ENCODE data around the gene ACHE. TPM values are rescaled to one million over a fixed set of nuclear protein-coding genes. Genes with fewer than 3 reads are reported as not detected.

Gene ACHE
- total and polyA plus RNA-seq, 11 donors: 0.44 to 2.1 (median 0.75) TPM

- WGBS, 4 donors: 55 to 62% (median 58%) methylated on average over 8 of the region's 8 CpGs
- Histone ChIP-seq H3K9me3 (no peaks in the 10 kb centered on the region), H3K27ac (peak overlapping the region; percentile 89 to 99 (median 95)), H3K27me3 (no peaks in the 10 kb centered on the region), H3K4me1 (peaks cover 3 to 49% (median 35%) of the 10 kb centered on the region in 12 donors), H3K4me3 (peak overlapping the region; percentile 60 to 100 (median 86)), H3K36me3 (peaks cover 0 to 71% (median 65%) of the 10 kb centered on the region in 9 donors)
- TF ChIP-seq CTCF (IDR thresholded peaks at IDR 0.05): no peak
- no peak for TF ChIP-seq POLR2A (IDR thresholded peaks at IDR 0.05)
- no peak for DNase-seq
- ATAC-seq: peak in 3 of 4 donors; percentile 0 to 3 (median 1)
- intact Hi-C loops (cut with DNase I): no loop called here
These were observed 21.4 kb downstream of the ACHE start for GRCh38 chr7:100874300-100874576.

GRCh38 chr7:100873599-100874299 lies 21.9 kb downstream of the ACHE start:
- intact Hi-C loops (cut with DNase I): no loop called here
- peaks cover 0 to 71% (median 60%) of the 10 kb centered on the region in 9 donors for H3K36me3 ChIP-seq

GRCh38 chr7:100867776-100868485 lies 27.8 kb downstream of the ACHE start:
- ATAC-seq (peak in 3 of 4 donors; percentile 2 to 13 (median 9)), DNase-seq (no peak)
- Histone ChIP-seq H3K4me1 (peaks cover 8 to 50% (median 23%) of the 10 kb centered on the region in 12 donors), H3K9me3 (no peaks in the 10 kb centered on the region), H3K4me3 (peak overlapping the region; percentile 62 to 100 (median 86)), H3K36me3 (peaks cover 0 to 52% (median 30%) of the 10 kb centered on the region in 9 donors), H3K27ac (peak overlapping the region; percentile 89 to 100 (median 96)), H3K27me3 (no peaks in the 10 kb centered on the region)
- intact Hi-C loops (cut with DNase I): no loop called here
- WGBS, 4 donors: 21 to 23% (median 22%) methylated on average over 13 to 27 of the region's 27 CpGs
- TF ChIP-seq CTCF (IDR thresholded peaks at IDR 0.05): no peak
- no peak for TF ChIP-seq POLR2A (IDR thresholded peaks at IDR 0.05)

More at GRCh38 chr7:100873599-100874299, 21.9 kb downstream of the ACHE start:
- Histone ChIP-seq H3K4me3 (peak overlapping the region; percentile 60 to 100 (median 86)), H3K4me1 (peaks cover 4 to 49% (median 36%) of the 10 kb centered on the region in 12 donors), H3K27ac (peak overlapping the region in 11 of 12 donors; percentile 89 to 99 (median 95)), H3K9me3 (no peaks in the 10 kb centered on the region), H3K27me3 (no peaks in the 10 kb centered on the region)
- ATAC-seq (no peak), DNase-seq (no peak)
- WGBS, 4 donors: 83 to 91% (median 89%) methylated on average over 10 of the region's 10 CpGs
- TF ChIP-seq POLR2A (IDR thresholded peaks at IDR 0.05) (no peak), CTCF (IDR thresholded peaks at IDR 0.05) (no peak)
